Activated CD4-positive, CD25-positive, alpha-beta regulatory T cell treated with anti-CD3 and anti-CD28 coated beads, Interleukin-2, amount 50 U/mL, for 72 hours (primary cell): ENCODE measurements around the gene KRT16.
"Not testable (repeated sequence)": the region's sequence is repeated elsewhere in the genome, so short reads cannot be mapped to it uniquely, and the experiment has no call there.

Source experiments
- DNase-seq: peaks from one replicate; pipeline ENCODE4 v3.0.0; 2021

The KRT16 gene

GRCh38 chr17:41582061-41582968 lies 30.3 kb downstream of the KRT16 start:
- not testable (repeated sequence) for DNase-seq

DNA sequence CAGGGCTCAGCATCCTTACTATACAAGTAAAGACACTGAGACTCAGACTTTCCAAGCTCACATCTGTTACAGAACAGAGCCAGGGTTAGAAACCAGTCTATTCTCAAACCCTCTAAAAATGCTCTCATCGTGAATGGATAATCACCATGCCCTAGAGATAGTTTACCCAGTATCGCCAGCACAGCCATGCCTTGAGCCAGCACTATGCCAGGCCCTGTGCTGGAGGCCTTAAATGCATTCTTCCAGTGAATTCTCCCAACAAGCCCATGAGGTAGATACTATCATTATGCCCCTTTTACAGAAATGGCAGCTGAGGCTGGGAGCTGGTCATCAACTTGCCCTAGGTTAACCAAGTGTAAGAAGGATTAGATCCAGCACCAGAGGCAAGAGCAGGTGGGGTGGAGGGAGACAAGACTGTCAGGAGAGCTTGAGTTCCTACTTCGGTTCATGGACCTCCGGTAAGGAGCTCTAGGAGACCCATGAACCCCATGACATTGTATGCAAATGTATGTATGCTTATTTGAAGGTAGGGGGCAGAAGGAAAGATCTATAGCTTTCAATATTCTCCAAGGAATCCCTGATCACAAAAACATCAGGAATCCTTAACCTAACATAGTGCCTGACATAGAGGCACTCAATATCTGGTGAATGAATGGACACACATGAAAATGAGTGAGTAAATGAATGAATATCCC lies 31.1 kb downstream of the KRT16 start:
- no peak for DNase-seq

GRCh38 chr17:41580687-41581365 lies 31.7 kb downstream of the KRT16 start:
- no peak for DNase-seq

DNA sequence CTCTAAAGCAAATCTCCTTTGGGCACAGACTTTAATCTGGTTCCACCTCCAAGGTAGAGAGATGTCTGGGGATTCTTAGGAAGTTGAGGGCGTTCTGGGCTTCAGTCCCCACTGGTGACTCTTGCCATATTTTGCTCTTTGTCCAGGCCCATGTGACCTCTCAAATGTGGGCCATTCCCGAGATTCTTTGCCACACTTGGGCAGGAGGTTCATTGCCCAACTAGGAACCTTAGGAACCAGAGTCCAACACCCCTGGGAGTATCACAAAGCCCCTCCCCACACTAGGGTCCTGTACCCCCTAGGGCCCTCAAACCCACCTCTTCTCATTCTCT lies 32.4 kb downstream of the KRT16 start:
- no peak for DNase-seq

DNA sequence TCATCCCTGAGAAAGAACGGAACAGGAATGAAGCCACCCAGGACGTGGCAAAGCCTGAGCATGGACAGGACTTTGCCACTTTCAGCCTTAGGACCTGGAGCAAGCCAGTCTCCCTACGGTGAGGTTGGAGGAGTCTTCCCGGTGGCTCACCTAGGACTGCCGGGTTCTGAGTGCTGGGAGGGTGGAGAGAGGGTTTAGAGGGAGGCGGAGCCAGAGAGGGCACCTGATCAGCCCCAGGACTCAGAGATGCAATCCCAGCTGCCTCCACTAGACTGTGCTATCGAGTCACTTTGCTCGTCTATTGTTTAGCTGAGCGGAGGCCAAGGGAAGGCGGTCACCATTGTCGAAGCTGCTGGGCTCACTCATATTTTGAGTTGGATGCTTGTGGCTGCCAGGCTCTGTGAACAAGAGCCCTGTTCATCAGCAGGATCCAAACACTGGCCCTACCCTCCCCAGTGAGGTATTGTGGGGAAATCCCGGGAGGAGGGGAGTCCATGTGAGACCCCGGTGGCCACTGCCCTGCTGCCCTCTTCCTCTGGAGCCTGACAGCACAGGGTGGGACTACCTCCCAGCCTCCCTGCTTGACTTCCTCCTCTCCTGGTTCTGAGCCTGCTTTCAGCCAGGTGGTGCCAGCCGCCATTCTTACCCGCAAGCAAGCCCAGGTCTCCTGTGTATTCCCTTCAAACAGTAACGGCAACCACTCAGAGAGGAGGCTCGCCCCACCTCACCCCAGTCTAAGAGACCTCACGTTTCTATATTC lies 32.9 kb downstream of the KRT16 start:
- DNase-seq = peak; percentile 73

- DNase-seq = no peak
Measured at GRCh38 chr17:41578971-41579370, 33.6 kb downstream of the KRT16 start.

- DNase-seq = no peak
Measured at GRCh38 chr17:41578538-41578937, 34.0 kb downstream of the KRT16 start.

- DNase-seq = not testable (repeated sequence)
Measured at GRCh38 chr17:41576740-41577139, 35.8 kb downstream of the KRT16 start.

- no peak for DNase-seq
Measured at GRCh38 chr17:41575336-41575735, 37.2 kb downstream of the KRT16 start.

DNA sequence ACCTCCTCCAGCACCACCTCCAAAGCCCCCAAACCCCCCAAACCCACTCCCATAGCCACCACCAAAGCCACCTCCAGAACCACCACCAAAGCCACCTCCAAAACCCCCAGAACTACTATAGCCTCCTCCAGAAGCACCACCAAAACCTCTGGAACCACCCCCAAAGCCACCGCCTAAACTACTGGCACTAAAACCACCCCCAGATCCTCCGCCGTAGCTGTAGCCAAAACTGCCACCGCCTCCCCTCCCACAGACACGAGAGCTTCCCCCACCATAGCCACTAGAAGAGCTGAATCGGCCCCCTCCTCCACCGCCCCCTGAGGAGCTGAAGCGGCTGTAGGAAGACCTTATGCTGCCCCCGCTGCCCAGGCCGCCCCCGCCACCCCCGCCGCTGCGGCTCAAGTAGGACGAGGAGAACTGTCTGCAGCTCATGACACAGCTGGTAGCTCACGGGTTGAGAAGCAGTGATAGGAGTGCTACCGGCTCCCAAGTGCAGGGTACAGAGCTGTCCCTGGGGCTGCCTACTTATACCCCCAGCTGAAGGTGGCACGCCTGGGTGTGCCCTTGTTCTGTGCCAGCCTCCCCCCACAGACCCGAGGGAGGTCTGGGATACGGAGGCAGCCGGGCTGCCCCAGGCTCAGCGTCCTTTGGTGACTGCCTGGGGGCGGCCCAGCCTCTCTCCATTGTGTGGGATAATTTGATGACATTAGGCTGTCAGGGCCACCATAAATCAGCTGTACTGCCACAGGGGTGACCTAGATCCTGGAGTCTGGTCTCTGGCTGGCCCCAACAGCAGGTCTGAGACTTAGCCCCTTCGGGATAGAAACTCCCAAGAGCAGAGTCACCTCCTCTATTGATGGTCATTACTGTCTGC lies 40.8 kb downstream of the KRT16 start, which contains the start of gene KRT9:
Gene KRT9 (minus strand): TSS at position 499 of the 874 bp plus-strand sequence. CDS start 67 bp downstream, at position 432.
- DNase-seq = no peak

DNA sequence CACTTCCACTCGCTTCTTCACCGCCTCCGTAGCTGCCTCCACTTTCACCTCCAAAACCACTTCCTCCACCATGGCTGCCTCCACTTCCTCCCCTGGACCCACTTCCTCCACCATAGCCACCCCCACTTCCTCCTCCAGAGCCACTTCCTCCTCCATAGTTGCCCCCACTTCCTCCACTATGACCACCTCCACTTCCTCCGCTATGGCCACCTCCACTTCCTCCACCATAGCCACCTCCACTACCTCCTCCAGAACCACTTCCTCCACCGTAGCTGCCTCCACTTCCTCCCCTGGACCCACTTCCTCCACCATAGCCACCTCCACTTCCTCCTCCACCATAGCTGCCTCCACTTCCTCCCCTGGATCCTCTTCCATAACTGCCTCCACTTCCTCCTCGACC lies 45.2 kb downstream of the KRT16 start:
- DNase-seq = no peak

DNA sequence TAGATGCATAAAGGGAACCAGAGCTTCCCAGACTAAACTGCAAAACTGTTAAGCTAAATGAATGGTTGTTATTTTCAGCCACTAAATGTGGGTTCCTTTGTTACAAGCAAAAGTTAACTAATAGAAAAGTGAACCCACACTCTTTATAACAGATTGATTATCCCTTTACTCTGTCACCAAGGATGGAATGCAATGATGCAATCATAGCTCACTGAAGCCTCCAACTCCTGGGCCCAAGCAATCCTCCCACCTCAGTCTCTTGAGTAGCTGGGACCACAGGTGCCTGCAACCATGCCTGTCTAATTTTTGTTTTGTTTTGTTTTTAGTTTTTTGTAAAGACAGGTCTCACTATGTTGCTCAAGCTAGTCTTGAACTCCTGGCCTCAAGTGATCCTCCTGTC lies 47.2 kb downstream of the KRT16 start:
- DNase-seq = no peak

GRCh38 chr17:41563607-41564170 lies 48.9 kb downstream of the KRT16 start:
- no peak for DNase-seq

GRCh38 chr17:41561554-41561953 lies 51.0 kb downstream of the KRT16 start:
- no peak for DNase-seq
